SIG-M5 treated with dmso at 0.1 percent for 504 hours (cell line): ENCODE results near the gene KCNAB2.

Source experiments
- DNase-seq: peaks from one replicate; lab custom pipeline; 2025; ENCODE audit not compliant: unreplicated experiment; lab: John Stamatoyannopoulos, UW

Gene KCNAB2

GRCh38 chr1:6029351-6029750 is 16.3 kb upstream of the KCNAB2 start:
- no peak for DNase-seq

DNA sequence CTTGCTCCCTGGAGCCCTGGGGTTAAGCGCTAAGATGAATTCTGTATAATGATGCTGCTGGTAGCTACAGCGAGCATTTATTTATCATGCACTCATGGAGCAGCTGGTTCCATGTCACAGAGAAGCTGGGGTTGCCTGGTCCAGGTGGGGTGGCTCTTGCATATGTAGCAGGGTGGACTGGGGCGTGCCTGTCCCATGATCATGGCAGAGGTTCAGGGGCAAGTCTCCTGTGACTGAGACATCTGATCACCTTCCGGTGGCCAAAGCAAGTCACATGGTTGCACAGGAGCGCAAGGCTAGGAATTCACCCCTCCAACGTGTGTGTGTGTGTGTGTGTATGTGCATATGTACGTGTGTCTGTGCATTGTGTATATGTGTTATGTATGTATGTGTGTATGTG is 15.6 kb upstream of the KCNAB2 start:
- no peak for DNase-seq

GRCh38 chr1:6030547-6031261 is 15.0 kb upstream of the KCNAB2 start:
- DNase-seq = no peak

DNA sequence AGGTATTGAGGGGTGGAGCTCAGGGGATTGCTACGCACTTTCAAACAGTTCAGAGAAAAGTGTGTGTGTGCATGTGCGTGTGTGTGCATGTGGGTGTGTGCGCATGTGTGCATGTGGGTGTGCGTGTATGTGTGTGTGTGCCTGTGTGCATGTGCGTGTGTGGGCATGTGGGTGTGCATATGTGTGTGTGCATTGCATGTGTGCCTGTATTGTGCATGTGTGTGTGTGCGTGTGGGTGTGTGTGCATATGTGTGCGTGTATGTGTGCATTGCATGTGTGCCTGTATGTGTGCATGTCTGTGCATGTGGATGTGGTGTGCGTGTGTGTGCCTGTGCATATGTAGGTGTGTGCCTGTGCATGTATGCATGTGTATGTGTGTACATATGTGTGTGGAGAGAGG is 12.6 kb upstream of the KCNAB2 start:
- no peak for DNase-seq

DNA sequence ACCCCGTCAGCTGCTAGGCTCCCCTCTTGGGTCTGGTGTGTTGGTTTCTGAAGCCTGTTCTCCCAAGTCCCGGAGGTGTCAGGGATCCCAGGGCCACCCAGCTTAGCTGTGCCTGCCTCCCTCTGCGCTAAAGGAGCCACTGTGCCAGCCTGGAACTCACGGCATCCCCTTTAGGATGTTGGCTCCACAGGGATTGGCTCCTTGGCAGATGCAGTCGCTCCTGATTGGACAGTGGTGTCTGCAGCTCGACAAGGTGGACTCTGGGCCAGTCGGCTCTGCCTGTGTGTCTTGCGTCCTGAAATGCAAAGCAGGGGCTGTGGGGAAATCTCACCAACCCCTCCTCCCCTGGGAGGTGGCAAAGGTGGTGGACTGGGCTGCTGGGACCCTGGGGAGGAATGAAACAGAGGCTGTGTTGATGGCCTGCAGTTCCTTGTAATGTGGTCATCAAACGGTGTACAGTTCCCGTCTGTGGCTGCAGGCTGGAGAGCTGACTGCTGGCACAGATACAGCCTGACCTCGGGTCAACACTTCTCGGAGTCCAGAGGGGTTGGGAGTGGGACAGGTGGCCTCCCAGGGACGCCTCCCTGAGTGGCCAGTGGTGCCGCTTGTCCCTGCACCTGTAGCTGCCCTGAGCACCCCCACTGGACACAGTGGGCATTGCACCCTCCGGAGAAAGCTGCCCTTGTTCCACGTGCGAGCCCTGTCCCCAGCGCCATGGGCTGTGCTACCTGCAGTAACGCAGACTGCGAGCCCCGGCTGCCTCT is 11.5 kb upstream of the KCNAB2 start:
- no peak for DNase-seq

DNA sequence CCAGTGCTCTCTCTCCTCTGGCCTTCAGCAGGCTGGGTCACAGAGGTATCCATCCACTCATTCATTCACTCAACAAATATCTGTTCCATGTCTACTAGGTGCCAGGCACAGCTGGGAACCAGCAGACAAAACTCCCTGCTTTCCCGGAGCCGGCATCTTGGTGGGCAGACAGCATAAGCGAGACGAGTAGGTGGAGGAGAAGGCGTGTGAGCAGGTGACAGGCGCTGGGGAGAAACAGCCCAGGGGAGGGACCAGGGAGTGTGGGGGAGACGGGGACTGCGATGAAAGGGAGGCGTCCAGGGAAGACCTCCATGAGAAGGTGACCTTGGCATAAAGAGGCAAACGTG is 11.0 kb upstream of the KCNAB2 start:
- DNase-seq = no peak

GRCh38 chr1:6035303-6035702 is 10.4 kb upstream of the KCNAB2 start:
- no peak for DNase-seq

DNA sequence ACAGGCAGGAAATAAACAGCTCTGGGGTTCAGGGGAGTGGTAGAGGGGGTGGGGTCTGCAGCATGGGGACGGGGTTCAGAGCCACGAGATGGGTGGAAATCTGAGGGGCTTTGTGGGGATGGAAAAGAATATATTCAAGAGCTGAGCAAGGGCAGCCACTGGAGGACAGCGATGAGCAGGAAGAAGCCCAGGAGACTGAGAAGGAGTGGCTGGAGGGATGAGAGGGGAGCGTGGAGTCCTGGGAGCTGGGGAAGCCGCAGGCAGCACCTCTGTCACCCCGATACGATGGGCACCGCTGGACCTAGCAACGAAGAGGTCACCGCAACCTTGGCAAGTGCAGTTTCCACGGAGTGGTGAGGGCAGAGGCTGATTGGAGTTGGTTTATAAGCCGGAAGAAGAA is 10.0 kb upstream of the KCNAB2 start:
- no peak for DNase-seq

- DNase-seq = no peak
These were observed 8.3 kb upstream of the KCNAB2 start for GRCh38 chr1:6037338-6037762.

DNA sequence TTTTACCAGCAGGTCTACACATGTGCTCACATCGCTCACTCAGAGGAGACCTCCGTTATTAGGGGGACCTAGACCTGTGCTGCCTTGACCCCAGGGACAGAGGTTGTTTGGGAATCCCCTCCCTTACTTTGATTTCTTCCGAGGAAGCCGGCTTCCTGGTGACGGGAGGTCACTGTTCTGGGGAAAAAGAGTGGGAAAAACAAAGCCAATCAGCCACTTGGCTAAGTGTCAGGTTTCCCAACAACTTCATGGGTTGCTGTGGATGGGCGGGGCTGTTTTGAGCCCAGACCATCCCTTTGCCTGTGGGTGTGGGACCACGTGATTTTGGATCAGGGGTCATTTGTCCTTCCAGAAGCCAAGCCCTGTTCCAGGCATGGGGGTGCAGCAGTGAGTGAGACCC is 7.1 kb upstream of the KCNAB2 start:
- no peak for DNase-seq

GRCh38 chr1:6039031-6039430 is 6.7 kb upstream of the KCNAB2 start:
- no peak for DNase-seq

DNA sequence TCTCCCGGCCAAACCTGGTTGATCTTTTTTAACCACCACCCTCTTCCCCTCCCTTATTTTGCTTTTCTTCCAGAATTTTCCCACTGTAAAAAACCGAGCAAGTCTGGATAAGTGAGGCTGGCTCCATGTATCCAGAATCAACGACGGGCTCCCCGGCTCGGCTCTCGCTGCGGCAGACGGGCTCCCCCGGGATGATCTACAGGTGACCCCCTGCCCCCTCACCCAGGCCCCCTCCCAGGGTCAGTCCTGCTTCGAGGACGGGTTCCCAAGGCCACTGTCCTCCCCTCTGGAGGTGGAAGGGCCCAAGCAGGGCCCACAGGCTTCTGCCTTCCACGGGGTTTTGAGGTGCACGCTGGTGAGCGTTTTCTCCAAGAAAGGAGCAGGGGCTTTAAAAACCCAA is 5.2 kb upstream of the KCNAB2 start:
- no peak for DNase-seq

DNA sequence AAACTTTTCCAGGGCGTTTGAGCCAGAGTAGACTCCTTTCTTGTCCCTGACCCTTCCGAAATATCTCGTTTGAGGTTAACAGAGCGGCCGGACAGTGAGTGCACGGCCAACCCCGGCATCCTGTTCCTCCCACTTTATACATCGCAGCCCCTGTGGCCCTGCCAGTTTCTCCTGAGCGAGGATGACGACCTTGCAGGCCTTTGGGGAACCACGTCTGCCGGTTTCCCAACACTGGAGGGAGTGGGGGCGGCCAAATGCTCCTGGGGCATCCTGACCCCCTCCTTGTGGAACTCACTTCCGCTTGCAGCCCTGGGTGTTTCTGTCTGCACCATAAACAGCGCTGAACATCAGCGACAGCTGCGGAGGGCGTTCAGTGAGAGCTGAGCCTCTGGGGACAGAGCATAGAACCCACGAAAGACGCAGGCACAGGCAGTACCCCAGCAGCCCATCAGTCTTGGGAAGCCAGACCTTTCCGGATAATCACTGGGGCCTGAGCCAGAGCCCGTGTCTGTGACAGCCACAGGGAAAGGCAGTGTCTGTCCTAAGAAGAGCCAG is 4.8 kb upstream of the KCNAB2 start:
- DNase-seq = no peak

DNA sequence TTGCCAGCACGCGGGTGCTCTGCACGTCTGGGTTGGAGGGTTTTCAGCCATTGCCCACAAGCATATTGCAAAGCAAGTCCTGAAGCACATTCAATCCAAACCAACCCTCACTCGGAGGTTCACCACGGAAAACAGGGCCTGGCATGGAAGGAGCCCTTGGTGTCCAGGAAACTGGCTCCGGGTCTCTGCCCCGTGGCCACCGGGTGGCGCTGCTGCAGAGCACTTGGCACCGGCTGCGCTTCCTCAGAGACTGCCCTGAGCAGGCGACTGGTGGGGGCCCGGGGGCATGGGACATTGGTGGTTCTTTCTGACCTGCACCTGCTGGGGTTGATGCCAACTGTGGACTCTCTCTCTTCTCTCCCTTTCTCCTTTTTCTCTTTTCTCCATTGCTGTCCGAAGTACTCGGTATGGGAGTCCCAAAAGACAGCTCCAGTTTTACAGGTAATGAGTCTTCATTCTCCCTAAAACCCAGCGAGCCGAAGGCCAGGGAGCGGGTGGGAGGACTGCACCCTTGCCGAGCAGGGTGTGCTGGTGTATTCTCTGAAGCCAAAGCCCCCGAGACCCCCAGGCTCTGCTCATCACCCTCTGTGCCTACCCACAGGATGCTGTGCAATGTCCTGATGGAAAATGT is 4.1 kb upstream of the KCNAB2 start:
- DNase-seq = no peak

- no peak for DNase-seq
These were observed 2.1 kb upstream of the KCNAB2 start for GRCh38 chr1:6043561-6043960.

DNA sequence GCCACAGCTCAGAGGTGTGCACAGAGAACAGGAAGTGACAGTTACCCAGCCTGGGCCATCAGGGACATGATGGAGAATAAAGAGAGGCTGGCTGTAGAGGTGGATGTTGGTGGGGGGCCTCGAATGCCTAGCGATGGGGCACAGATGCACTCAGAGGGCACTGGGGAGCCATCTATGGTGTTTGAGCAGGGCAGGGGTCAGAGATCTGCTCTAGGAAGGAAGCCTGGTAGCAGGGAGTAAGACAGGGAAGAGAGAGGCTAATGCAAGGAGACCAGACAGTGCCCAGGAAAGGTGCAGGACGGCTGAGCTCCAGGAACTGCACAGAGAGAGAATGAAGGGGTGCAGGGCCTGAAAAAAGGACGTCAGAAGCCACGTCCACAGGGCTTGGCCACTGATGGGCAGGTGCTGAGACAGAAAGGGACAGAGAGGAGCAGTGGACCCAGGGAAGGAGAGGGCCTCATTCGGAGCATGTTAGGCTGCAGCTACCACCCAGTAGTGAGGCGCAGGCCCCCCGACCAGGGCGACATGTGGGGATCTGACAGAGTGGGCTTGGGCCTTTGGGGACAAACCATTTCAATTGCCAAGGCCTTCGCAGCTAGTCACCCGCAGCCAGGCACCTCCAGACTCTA is 1.1 kb upstream of the KCNAB2 start:
- no peak for DNase-seq

GRCh38 chr1:6045110-6045502 is 582 bp upstream of the KCNAB2 start:
- DNase-seq = no peak

- DNase-seq = no peak
These were observed 591 bp downstream of the KCNAB2 start for GRCh38 chr1:6046279-6046678.

- no peak for DNase-seq
These were observed 2.6 kb downstream of the KCNAB2 start for GRCh38 chr1:6048179-6048867.

- DNase-seq = no peak
These were observed 3.7 kb downstream of the KCNAB2 start for GRCh38 chr1:6049419-6049818.

DNA sequence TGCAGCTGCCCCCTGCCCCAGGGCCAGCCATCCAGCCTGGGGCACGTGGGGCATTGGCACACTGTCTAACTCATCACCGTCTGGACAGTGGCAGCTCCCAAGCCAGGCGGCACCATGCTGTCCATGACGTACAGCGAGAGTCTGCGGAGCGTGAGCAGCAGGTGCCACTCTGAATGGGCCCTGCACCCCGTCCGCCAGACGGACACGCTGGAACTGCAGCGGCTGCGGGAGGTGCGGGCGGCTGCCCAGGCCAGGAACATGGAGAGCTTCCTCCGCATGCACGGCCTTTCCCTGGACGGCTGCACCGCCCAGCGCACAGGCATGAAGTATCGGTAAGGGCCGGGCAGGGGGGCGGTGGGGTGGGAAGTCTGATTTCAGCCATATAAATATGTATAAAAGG is 5.7 kb downstream of the KCNAB2 start:
- no peak for DNase-seq
